Stimulated activated memory B cell treated with anti-CD40 and anti-IgM and Interleukin-4, amounts not matched to agents 10 μg/mL and 1 μg/mL and 100 μg/mL, for 72 hours (primary cell): ENCODE results near the gene USP37.

Experiments used
- ATAC-seq: fragments of 150-1000 bp; cut with Tn5 transposase; 2 replicates; pipeline ENCODE4 v1.10.0; 2021
- H3K27ac Mint-ChIP-seq: one replicate; pipeline ENCODE4 v1.8.0; 2022; ENCODE audit warnings: mild to moderate bottlenecking, mixed read lengths
- H3K27me3 Mint-ChIP-seq: one replicate; pipeline ENCODE4 v1.8.0; 2022; ENCODE audit warnings: mixed read lengths
- H3K36me3 Mint-ChIP-seq: one replicate; pipeline ENCODE4 v1.8.0; 2022; ENCODE audit warnings: mixed read lengths
- H3K4me1 Mint-ChIP-seq: one replicate; pipeline ENCODE4 v1.8.0; 2022; ENCODE audit warnings: mixed read lengths
- H3K4me3 Mint-ChIP-seq: one replicate; pipeline ENCODE4 v1.8.0; 2022; ENCODE audit warnings: mild to moderate bottlenecking, moderate library complexity, mixed read lengths
- H3K9me3 Mint-ChIP-seq: one replicate; pipeline ENCODE4 v1.8.0; 2022; ENCODE audit warnings: mixed read lengths

Gene USP37

GRCh38 chr2:218568190-218569037 is at the start of gene USP37, which contains the start of gene CNOT9:
Gene USP37, minus strand, starts transcription at chr2:218568351. Its CDS starts 9,698 bp downstream, at chr2:218558653.
Gene CNOT9, plus strand, starts transcription at chr2:218568839. Its CDS starts 116 bp downstream, at chr2:218568955.
- H3K36me3 Mint-ChIP-seq = peaks cover 32% of the 10 kb centered on the region
- peak within 1 kb of the TSS; percentile 89 for H3K4me3 Mint-ChIP-seq
- peak; percentile 97 for ATAC-seq
- no peaks in the 10 kb centered on the region for H3K9me3 Mint-ChIP-seq
- no peaks in the 10 kb centered on the region for H3K27me3 Mint-ChIP-seq
- peaks cover 64% of the 10 kb centered on the region for H3K4me1 Mint-ChIP-seq
- H3K27ac Mint-ChIP-seq = peak within 1 kb of the TSS; percentile 94

GRCh38 chr2:218615868-218616315 is 47.7 kb upstream of the USP37 start:
- Mint-ChIP-seq H3K4me1 (no peaks in the 10 kb centered on the region), H3K27me3 (no peaks in the 10 kb centered on the region), H3K9me3 (no peaks in the 10 kb centered on the region), H3K36me3 (no peaks in the 10 kb centered on the region), H3K27ac (no peak overlapping the region), H3K4me3 (no peak overlapping the region)
- no peak for ATAC-seq

GRCh38 chr2:218607436-218608115 is 39.4 kb upstream of the USP37 start, which contains the start of gene PLCD4:
Gene PLCD4, plus strand, starts transcription at chr2:218607899. Its CDS starts 7,841 bp downstream, at chr2:218615740.
- ATAC-seq = no peak
- Mint-ChIP-seq H3K36me3 (no peaks in the 10 kb centered on the region), H3K27ac (no peak within 1 kb of the TSS), H3K27me3 (peaks cover 28% of the 10 kb centered on the region), H3K9me3 (no peaks in the 10 kb centered on the region), H3K4me1 (no peaks in the 10 kb centered on the region), H3K4me3 (no peak within 1 kb of the TSS)

- no peaks in the 10 kb centered on the region for H3K36me3 Mint-ChIP-seq
- H3K27me3 Mint-ChIP-seq = peaks cover 28% of the 10 kb centered on the region
- H3K4me1 Mint-ChIP-seq = peaks cover 2% of the 10 kb centered on the region
- H3K9me3 Mint-ChIP-seq = no peaks in the 10 kb centered on the region
- H3K27ac Mint-ChIP-seq = no peak overlapping the region
- H3K4me3 Mint-ChIP-seq = no peak overlapping the region
- no peak for ATAC-seq
These were observed 37.3 kb upstream of the USP37 start for GRCh38 chr2:218605432-218605831.

- Mint-ChIP-seq H3K4me3 (no peak overlapping the region), H3K27me3 (no peaks in the 10 kb centered on the region), H3K27ac (no peak overlapping the region), H3K9me3 (no peaks in the 10 kb centered on the region), H3K36me3 (peaks cover 53% of the 10 kb centered on the region), H3K4me1 (no peaks in the 10 kb centered on the region)
- ATAC-seq = no peak
These were observed 17.4 kb upstream of the USP37 start for GRCh38 chr2:218585541-218585940.

- Mint-ChIP-seq H3K4me1 (no peaks in the 10 kb centered on the region), H3K27ac (no peak overlapping the region), H3K9me3 (no peaks in the 10 kb centered on the region), H3K36me3 (peaks cover 43% of the 10 kb centered on the region), H3K27me3 (no peaks in the 10 kb centered on the region), H3K4me3 (no peak overlapping the region)
- no peak for ATAC-seq
These were observed 16.1 kb upstream of the USP37 start for GRCh38 chr2:218583983-218584850.

GRCh38 chr2:218582076-218582475 is 13.9 kb upstream of the USP37 start:
- Mint-ChIP-seq H3K36me3 (peaks cover 51% of the 10 kb centered on the region), H3K27me3 (no peaks in the 10 kb centered on the region), H3K4me1 (peaks cover 17% of the 10 kb centered on the region), H3K27ac (no peak overlapping the region), H3K4me3 (no peak overlapping the region), H3K9me3 (no peaks in the 10 kb centered on the region)
- no peak for ATAC-seq

- no peak for ATAC-seq
- H3K27me3 Mint-ChIP-seq = no peaks in the 10 kb centered on the region
- H3K4me3 Mint-ChIP-seq = no peak overlapping the region
- peaks cover 17% of the 10 kb centered on the region for H3K4me1 Mint-ChIP-seq
- no peaks in the 10 kb centered on the region for H3K9me3 Mint-ChIP-seq
- H3K36me3 Mint-ChIP-seq = peaks cover 32% of the 10 kb centered on the region
- H3K27ac Mint-ChIP-seq = no peak overlapping the region
These were observed 10.2 kb upstream of the USP37 start for GRCh38 chr2:218578272-218578877.

- Mint-ChIP-seq H3K4me3 (no peak overlapping the region), H3K9me3 (no peaks in the 10 kb centered on the region), H3K4me1 (peaks cover 20% of the 10 kb centered on the region), H3K27me3 (no peaks in the 10 kb centered on the region), H3K36me3 (peaks cover 27% of the 10 kb centered on the region), H3K27ac (peak overlapping the region; percentile 26)
- no peak for ATAC-seq
These were observed 9.5 kb upstream of the USP37 start for GRCh38 chr2:218577482-218578220.

- Mint-ChIP-seq H3K27ac (no peak overlapping the region), H3K27me3 (no peaks in the 10 kb centered on the region), H3K9me3 (no peaks in the 10 kb centered on the region), H3K4me1 (peaks cover 27% of the 10 kb centered on the region), H3K36me3 (peaks cover 24% of the 10 kb centered on the region), H3K4me3 (no peak overlapping the region)
- ATAC-seq = no peak
These were observed 8.7 kb upstream of the USP37 start for GRCh38 chr2:218576854-218577253.

GRCh38 chr2:218570850-218571249 is 2.7 kb upstream of the USP37 start:
- Mint-ChIP-seq H3K4me3 (peak overlapping the region; percentile 89), H3K4me1 (peaks cover 52% of the 10 kb centered on the region), H3K9me3 (no peaks in the 10 kb centered on the region), H3K36me3 (peaks cover 20% of the 10 kb centered on the region), H3K27ac (peak overlapping the region; percentile 94), H3K27me3 (no peaks in the 10 kb centered on the region)
- ATAC-seq = no peak

GRCh38 chr2:218569661-218570500 is 1.7 kb upstream of the USP37 start:
- peaks cover 20% of the 10 kb centered on the region for H3K36me3 Mint-ChIP-seq

GRCh38 chr2:218569038-218569431 is 884 bp upstream of the USP37 start:
- H3K9me3 Mint-ChIP-seq = no peaks in the 10 kb centered on the region
- H3K27ac Mint-ChIP-seq = peak overlapping the region; percentile 94
- H3K4me3 Mint-ChIP-seq = peak overlapping the region; percentile 89
- ATAC-seq = peak; percentile 57
- peaks cover 59% of the 10 kb centered on the region for H3K4me1 Mint-ChIP-seq
- H3K36me3 Mint-ChIP-seq = peaks cover 26% of the 10 kb centered on the region
- no peaks in the 10 kb centered on the region for H3K27me3 Mint-ChIP-seq

More at GRCh38 chr2:218569661-218570500, 1.7 kb upstream of the USP37 start:
- Mint-ChIP-seq H3K27ac (peak overlapping the region; percentile 94), H3K4me3 (peak overlapping the region; percentile 89), H3K27me3 (no peaks in the 10 kb centered on the region), H3K4me1 (peaks cover 53% of the 10 kb centered on the region), H3K9me3 (no peaks in the 10 kb centered on the region)
- no peak for ATAC-seq
